HCT116 (cell line): Measurements from ENCODE around the gene SNIP1.
"Not testable (repeated sequence)": the region's sequence is repeated elsewhere in the genome, so short reads cannot be mapped to it uniquely, and the experiment has no call there.

ENCODE experiments used
- CTCF ChIP-seq, 3 experiments: fragments of 200-600 bp in 1 of 3; sonication (generic) in 1 of 3; IDR thresholded peaks in 2 of 3; conservative IDR thresholded peaks in 1 of 3; 2 replicates each; pipeline ENCODE4 v1.5.1; 2012 to 2017; ENCODE audit warnings: low read depth in 2 of 3, low read length in 2 of 3, antibody characterized with exemption in 1 of 3, borderline replicate concordance in 1 of 3, control low read depth in 1 of 3, mild to moderate bottlenecking in 1 of 3, mixed read lengths in 1 of 3, mixed run types in 1 of 3, moderate library complexity in 1 of 3; ENCODE audit not compliant: insufficient read depth in 1 of 3
- EZH2 ChIP-seq: fragments of 200-600 bp; sonication (generic); IDR thresholded peaks from 2 replicates; pipeline ENCODE4 v1.6.1; 2017; ENCODE audit warnings: antibody characterized with exemption, mixed run types
- JUND ChIP-seq: IDR thresholded peaks from 2 replicates; pipeline ENCODE4 v1.6.1; 2012
- MAX ChIP-seq: IDR thresholded peaks from 2 replicates; pipeline ENCODE4 v1.6.1; 2012
- POLR2A ChIP-seq: IDR thresholded peaks from 2 replicates; pipeline ENCODE4 v1.7.0; 2011; ENCODE audit warnings: borderline replicate concordance; ENCODE audit not compliant: insufficient read depth, insufficient read length; ENCODE audit errors: extremely low read depth

- not testable (repeated sequence) for TF ChIP-seq MAX; CTCF (IDR thresholded peaks at IDR 0.05 in 2 of 3, conservative IDR thresholded peaks at IDR 0.05 in 1 of 3; ENCODE audit: borderline replicate concordance in 1 of 3, insufficient read depth in 1 of 3, low read depth in 2 of 3, low read length in 2 of 3); JUND; POLR2A; EZH2
Measured at GRCh38 chr1:37518241-37518640, 35.9 kb downstream of the SNIP1 start.
